ENCODE results near the gene LMAN1L.

- TF ChIP-seq POLR2AphosphoS5 (IDR thresholded peaks at IDR 0.05) (no peak), CTCF (IDR thresholded peaks at IDR 0.05) (no peak), POLR2A (IDR thresholded peaks at IDR 0.05) (peak in 1 of 4 donors; percentile 8)
Measured at GRCh38 chr15:74870436-74871215, 58.0 kb downstream of the LMAN1L start.

Data from upper lobe of left lung (tissue), 4 donors.